Natural killer cell (primary cell): ENCODE results near the gene HOXA9. TPM values are rescaled to one million over a fixed set of nuclear protein-coding genes. Genes with fewer than 3 reads are reported as not detected.

Source experiments
- ATAC-seq, 3 donors: fragments of 150-1000 bp in 2 of 3; fragments of 200-7000 bp in 1 of 3; cut with Tn5 transposase; 1 replicate in 1 of 3; 2 replicates in 2 of 3; pipeline ENCODE4 v1.10.0; 2021; ENCODE audit warnings: mild to moderate bottlenecking in 2 of 3, moderate library complexity in 2 of 3
- DNase-seq, 2 donors: peaks; one replicate each; pipeline versions ENCODE4 v3.0.0 to v3.0.0-alpha.2; 2013 to 2021; ENCODE audit warnings: mixed read lengths in 1 of 2
- H3K27ac ChIP-seq: one replicate; pipeline ENCODE4 v1.5.1; 2013; ENCODE audit warnings: mild to moderate bottlenecking, low read length
- H3K27me3 ChIP-seq: one replicate; pipeline ENCODE4 v1.6.1; 2013; ENCODE audit warnings: low read length; ENCODE audit not compliant: control insufficient read depth, insufficient read depth
- H3K36me3 ChIP-seq: one replicate; pipeline ENCODE4 v1.6.1; 2013; ENCODE audit warnings: low read length; ENCODE audit not compliant: control insufficient read depth, insufficient read depth
- H3K4me1 ChIP-seq: one replicate; pipeline ENCODE4 v1.6.1; 2013; ENCODE audit warnings: low read length; ENCODE audit not compliant: control insufficient read depth, insufficient read depth
- H3K4me3 ChIP-seq: one replicate; pipeline ENCODE4 v1.5.1; 2013; ENCODE audit warnings: low read length
- H3K9me3 ChIP-seq: one replicate; pipeline ENCODE4 v1.6.1; 2013; ENCODE audit warnings: low read length; ENCODE audit not compliant: control insufficient read depth, insufficient read depth
- H3K27ac Mint-ChIP-seq, 2 donors: one replicate each; pipeline ENCODE4 v1.8.0; 2022; ENCODE audit warnings: mild to moderate bottlenecking in 2 of 2, mixed read lengths in 2 of 2, moderate library complexity in 1 of 2
- H3K27me3 Mint-ChIP-seq, 2 donors: one replicate each; pipeline ENCODE4 v1.8.0; 2022; ENCODE audit warnings: low read depth in 2 of 2, mixed read lengths in 2 of 2
- H3K36me3 Mint-ChIP-seq: one replicate; pipeline ENCODE4 v1.8.0; 2022; ENCODE audit warnings: mixed read lengths
- H3K4me1 Mint-ChIP-seq, 2 donors: one replicate each; pipeline ENCODE4 v1.8.0; 2022; ENCODE audit warnings: mixed read lengths in 2 of 2
- H3K4me3 Mint-ChIP-seq: one replicate; pipeline ENCODE4 v1.8.0; 2022; ENCODE audit warnings: mild to moderate bottlenecking, moderate library complexity, mixed read lengths
- H3K9me3 Mint-ChIP-seq, 2 donors: one replicate each; pipeline ENCODE4 v1.8.0; 2022; ENCODE audit warnings: mixed read lengths in 2 of 2
- WGBS: methylation state at CpG from one replicate; pipeline ENCODE4 v1.1.7; 2013; ENCODE audit warnings: missing lambda C conversion rate; ENCODE audit not compliant: insufficient coverage; 5-methylcytosine and 5-hydroxymethylcytosine counted together
- intact Hi-C: fragments of 100-400 bp; cut with micrococcal nuclease; formaldehyde crosslinking; loops from one replicate; pipeline ENCODE4 v1.14.2; 2022
- total RNA-seq, 4 donors: library from RNA; stranded (reverse); fragments of 120-200 nt in 1 of 4; gene quantifications; one replicate each; pipeline versions ENCODE4 v1.2.3 to v1.2.4, GENCODE V29; 2013 to 2022
- TF ChIP-seq, protein P1 (sequence below): fragments of 200-600 bp; IDR thresholded peaks from one replicate; pipeline ENCODE4 v1.8.0; 2022; ENCODE audit warnings: antibody characterized with exemption

HOXA9 gene
- total RNA-seq, 3 donors from 2014 or later (not counting 1 experiment from before 2014, with no cell fraction given) = 0.39 to 4.6 (median 0.42) TPM

GRCh38 chr7:27121684-27122076 lies 43.7 kb downstream of the HOXA9 start:
- no peak overlapping the region for H3K27ac Mint-ChIP-seq
- ATAC-seq (no peak), DNase-seq (no peak)
- intact Hi-C loops = no loop called here
- Histone ChIP-seq H3K9me3 (no peaks in the 10 kb centered on the region), H3K4me3 (no peak overlapping the region), H3K27me3 (no peaks in the 10 kb centered on the region), H3K36me3 (no peaks in the 10 kb centered on the region), H3K4me1 (no peaks in the 10 kb centered on the region), H3K27ac (no peak overlapping the region)
- H3K9me3 Mint-ChIP-seq = no peaks in the 10 kb centered on the region
- H3K4me1 Mint-ChIP-seq = no peaks in the 10 kb centered on the region
- no peaks in the 10 kb centered on the region for H3K36me3 Mint-ChIP-seq
- 96% methylated on average over 7 of the region's 7 CpGs for whole genome bisulfite sequencing
- no peak overlapping the region for H3K4me3 Mint-ChIP-seq
- H3K27me3 Mint-ChIP-seq = peaks cover 11 to 17% of the 10 kb centered on the region in 2 donors
- TF ChIP-seq, protein P1, sequence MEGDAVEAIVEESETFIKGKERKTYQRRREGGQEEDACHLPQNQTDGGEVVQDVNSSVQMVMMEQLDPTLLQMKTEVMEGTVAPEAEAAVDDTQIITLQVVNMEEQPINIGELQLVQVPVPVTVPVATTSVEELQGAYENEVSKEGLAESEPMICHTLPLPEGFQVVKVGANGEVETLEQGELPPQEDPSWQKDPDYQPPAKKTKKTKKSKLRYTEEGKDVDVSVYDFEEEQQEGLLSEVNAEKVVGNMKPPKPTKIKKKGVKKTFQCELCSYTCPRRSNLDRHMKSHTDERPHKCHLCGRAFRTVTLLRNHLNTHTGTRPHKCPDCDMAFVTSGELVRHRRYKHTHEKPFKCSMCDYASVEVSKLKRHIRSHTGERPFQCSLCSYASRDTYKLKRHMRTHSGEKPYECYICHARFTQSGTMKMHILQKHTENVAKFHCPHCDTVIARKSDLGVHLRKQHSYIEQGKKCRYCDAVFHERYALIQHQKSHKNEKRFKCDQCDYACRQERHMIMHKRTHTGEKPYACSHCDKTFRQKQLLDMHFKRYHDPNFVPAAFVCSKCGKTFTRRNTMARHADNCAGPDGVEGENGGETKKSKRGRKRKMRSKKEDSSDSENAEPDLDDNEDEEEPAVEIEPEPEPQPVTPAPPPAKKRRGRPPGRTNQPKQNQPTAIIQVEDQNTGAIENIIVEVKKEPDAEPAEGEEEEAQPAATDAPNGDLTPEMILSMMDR = no peak

- no peaks in the 10 kb centered on the region for H3K9me3 Mint-ChIP-seq
- H3K4me3 Mint-ChIP-seq = no peak overlapping the region
- intact Hi-C loops = no loop called here
- Histone ChIP-seq H3K36me3 (no peaks in the 10 kb centered on the region), H3K27me3 (no peaks in the 10 kb centered on the region), H3K9me3 (no peaks in the 10 kb centered on the region), H3K4me1 (no peaks in the 10 kb centered on the region), H3K27ac (no peak overlapping the region), H3K4me3 (no peak overlapping the region)
- 70% methylated on average over 1 of the region's 1 CpG for WGBS
- no peaks in the 10 kb centered on the region for H3K4me1 Mint-ChIP-seq
- TF ChIP-seq, protein P1 = no peak
- H3K27me3 Mint-ChIP-seq = peaks cover 0 to 9% of the 10 kb centered on the region in 2 donors
- no peak for ATAC-seq
- H3K36me3 Mint-ChIP-seq = no peaks in the 10 kb centered on the region
- no peak for DNase-seq
- H3K27ac Mint-ChIP-seq = no peak overlapping the region
These were observed 45.9 kb downstream of the HOXA9 start for GRCh38 chr7:27119412-27119911.

GRCh38 chr7:27118580-27118979 lies 46.8 kb downstream of the HOXA9 start:
- H3K9me3 ChIP-seq = no peaks in the 10 kb centered on the region
- no peak overlapping the region for H3K27ac Mint-ChIP-seq
- no peak overlapping the region for H3K27ac ChIP-seq
- intact Hi-C loops = no loop called here
- no peaks in the 10 kb centered on the region for H3K9me3 Mint-ChIP-seq
- H3K4me3 ChIP-seq = no peak overlapping the region
- DNase-seq (no peak), ATAC-seq (no peak)
- TF ChIP-seq, protein P1 = no peak
- H3K4me3 Mint-ChIP-seq = no peak overlapping the region
- peaks cover 0 to 4% of the 10 kb centered on the region in 2 donors for H3K27me3 Mint-ChIP-seq
- 87% methylated on average over 2 of the region's 3 CpGs for WGBS
- no peaks in the 10 kb centered on the region for H3K4me1 Mint-ChIP-seq
- H3K36me3 Mint-ChIP-seq = no peaks in the 10 kb centered on the region
- no peaks in the 10 kb centered on the region for H3K27me3 ChIP-seq
- no peaks in the 10 kb centered on the region for H3K36me3 ChIP-seq
- no peaks in the 10 kb centered on the region for H3K4me1 ChIP-seq

DNA sequence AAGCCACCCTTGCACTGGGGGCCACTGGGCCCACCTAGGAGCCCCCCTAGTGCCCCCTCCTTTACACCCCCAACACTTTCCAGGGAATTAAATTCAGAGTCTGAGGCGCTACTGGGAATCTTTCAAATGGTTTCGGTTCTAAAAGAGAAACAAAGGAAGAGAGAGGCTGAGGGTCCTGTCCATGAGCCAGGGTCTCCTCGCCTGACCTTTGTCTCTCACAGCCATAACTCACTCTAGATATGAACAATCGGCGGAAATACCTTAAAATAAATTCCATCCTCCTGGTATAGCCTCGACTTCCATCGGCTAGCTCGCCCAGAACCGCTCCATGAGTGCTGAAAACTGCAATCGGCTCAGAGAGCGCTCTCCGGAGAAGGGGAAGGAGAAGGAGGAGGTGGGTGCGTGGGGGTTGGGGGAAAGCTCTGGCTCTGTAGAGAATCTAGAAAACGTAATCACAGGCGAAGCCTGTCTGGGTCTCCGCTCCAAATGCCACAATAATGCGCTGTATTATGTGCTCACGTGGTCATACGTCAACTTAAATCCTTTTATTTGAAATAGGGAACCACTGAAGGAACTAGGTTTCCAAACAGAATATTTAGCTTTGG lies 47.3 kb downstream of the HOXA9 start:
- WGBS = 91% methylated on average over 19 of the region's 19 CpGs

More for the DNA sequence above, 47.3 kb downstream of the HOXA9 start:
- no peaks in the 10 kb centered on the region for H3K4me1 ChIP-seq
- no peaks in the 10 kb centered on the region for H3K27me3 ChIP-seq
- no peaks in the 10 kb centered on the region for H3K9me3 ChIP-seq
- DNase-seq (no peak), ATAC-seq (no peak)
- H3K27me3 Mint-ChIP-seq = peaks cover 0 to 4% of the 10 kb centered on the region in 2 donors
- H3K36me3 Mint-ChIP-seq = no peaks in the 10 kb centered on the region
- H3K4me3 Mint-ChIP-seq = no peak overlapping the region
- intact Hi-C loops = no loop called here
- no peak overlapping the region for H3K27ac Mint-ChIP-seq
- H3K4me3 ChIP-seq = no peak overlapping the region
- H3K4me1 Mint-ChIP-seq = no peaks in the 10 kb centered on the region
- no peak overlapping the region for H3K27ac ChIP-seq
- no peaks in the 10 kb centered on the region for H3K36me3 ChIP-seq
- no peaks in the 10 kb centered on the region for H3K9me3 Mint-ChIP-seq
- TF ChIP-seq, protein P1 = no peak
